GM21526 (cell line): ENCODE measurements around the gene DOK5.

ENCODE experiments used
- ATAC-seq: cut with Tn5 transposase; IDR thresholded peaks from one replicate; pipeline ENCODE4 v1.9.1; 2021; ENCODE audit warnings: moderate library complexity; ENCODE audit not compliant: unreplicated experiment, low FRiP score

DOK5 gene

GRCh38 chr20:54680872-54681619 is 205.7 kb downstream of the DOK5 start:
- no peak for ATAC-seq

DNA sequence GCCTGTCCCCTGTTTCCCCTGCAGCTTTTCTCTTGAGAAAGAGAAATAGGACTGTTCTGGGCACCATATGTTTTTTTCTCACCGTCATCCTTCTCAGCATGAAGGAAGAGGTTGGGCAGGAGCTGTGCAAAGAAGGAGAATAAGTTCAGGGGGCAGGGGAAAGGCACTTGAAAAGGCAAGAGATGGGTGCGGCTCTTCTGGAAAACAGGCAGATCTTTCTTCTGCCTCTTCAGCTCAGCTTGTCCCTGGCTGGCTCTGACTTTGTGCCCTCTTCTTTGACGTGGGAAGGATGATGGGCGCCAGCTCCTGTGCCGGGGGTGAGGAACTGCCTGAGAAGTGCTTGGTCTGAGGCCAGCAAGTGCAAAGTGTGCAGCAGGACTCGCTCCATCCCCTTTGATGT is 206.5 kb downstream of the DOK5 start:
- no peak for ATAC-seq

GRCh38 chr20:54688476-54688875 is 213.1 kb downstream of the DOK5 start:
- ATAC-seq, result no peak

GRCh38 chr20:54690323-54690722 is 214.9 kb downstream of the DOK5 start:
- ATAC-seq, result no peak

GRCh38 chr20:54691327-54691726 is 215.9 kb downstream of the DOK5 start:
- no peak for ATAC-seq

DNA sequence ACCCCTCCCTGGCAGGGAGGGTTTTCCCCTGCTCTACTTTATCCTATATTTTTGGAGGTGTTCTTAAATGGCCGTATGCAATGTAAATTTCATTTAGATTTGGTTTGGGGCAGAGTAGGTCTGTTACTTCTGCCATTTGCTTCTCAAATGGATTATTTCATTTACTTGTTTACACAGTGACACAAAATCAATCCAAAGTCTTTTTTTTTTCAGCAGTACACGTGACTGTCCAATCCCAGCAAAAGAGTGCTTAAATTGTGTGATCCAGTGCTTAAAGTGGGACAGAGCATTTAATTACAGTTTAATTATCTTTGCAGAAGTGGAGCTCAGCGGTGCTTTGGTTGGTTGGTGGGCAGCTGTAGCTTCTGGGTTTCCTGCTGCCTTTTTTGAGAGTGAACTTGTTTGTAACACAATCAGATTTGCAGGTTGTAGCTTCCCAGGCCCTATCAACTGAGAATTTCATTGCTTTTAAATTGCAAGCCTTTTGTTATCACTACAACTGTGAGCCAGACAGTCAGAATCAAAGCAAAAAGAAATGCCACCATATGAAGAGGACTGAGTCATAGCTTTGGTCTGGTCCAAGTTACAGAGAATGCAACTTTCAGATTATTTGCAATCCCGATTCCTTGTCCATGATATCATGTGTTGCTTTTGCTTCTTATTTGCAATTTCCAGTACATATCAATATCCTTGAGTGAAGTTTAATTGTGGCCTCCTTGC is 216.9 kb downstream of the DOK5 start:
- ATAC-seq, result no peak

GRCh38 chr20:54694516-54694915 is 219.1 kb downstream of the DOK5 start:
- no peak for ATAC-seq

DNA sequence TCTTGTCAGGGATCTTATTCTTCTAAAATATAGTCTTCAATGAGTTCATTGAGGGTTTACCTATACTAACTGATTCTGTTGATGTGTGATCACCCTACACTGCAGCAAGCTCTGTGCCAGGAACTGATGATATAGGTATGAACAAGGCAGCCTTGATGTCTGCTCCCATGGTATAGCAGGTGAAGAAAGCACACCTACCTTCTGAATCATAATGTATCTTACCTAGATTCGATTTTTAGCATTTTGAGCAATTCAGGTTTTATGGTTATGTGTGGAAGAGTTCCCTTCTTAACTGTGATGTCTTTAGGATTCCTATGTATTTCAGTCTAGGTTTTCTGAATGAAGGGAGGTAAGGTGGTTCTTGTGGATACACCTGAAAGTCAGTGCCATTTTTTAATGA is 223.0 kb downstream of the DOK5 start:
- no peak for ATAC-seq
